GM18909 (cell line): ENCODE measurements around the gene SPNS2.

Experiments used
- ATAC-seq: cut with Tn5 transposase; IDR thresholded peaks from one replicate; pipeline ENCODE4 v1.9.1; 2021; ENCODE audit warnings: mild to moderate bottlenecking; ENCODE audit not compliant: unreplicated experiment, poor library complexity

Gene SPNS2

GRCh38 chr17:4535667-4536258 is 37.1 kb downstream of the SPNS2 start:
- no peak for ATAC-seq

GRCh38 chr17:4536259-4536741 is 37.6 kb downstream of the SPNS2 start:
- no peak for ATAC-seq

GRCh38 chr17:4536742-4537411 is 38.2 kb downstream of the SPNS2 start:
- ATAC-seq, result no peak

GRCh38 chr17:4537451-4538235 is 39.0 kb downstream of the SPNS2 start:
- ATAC-seq, result no peak

DNA sequence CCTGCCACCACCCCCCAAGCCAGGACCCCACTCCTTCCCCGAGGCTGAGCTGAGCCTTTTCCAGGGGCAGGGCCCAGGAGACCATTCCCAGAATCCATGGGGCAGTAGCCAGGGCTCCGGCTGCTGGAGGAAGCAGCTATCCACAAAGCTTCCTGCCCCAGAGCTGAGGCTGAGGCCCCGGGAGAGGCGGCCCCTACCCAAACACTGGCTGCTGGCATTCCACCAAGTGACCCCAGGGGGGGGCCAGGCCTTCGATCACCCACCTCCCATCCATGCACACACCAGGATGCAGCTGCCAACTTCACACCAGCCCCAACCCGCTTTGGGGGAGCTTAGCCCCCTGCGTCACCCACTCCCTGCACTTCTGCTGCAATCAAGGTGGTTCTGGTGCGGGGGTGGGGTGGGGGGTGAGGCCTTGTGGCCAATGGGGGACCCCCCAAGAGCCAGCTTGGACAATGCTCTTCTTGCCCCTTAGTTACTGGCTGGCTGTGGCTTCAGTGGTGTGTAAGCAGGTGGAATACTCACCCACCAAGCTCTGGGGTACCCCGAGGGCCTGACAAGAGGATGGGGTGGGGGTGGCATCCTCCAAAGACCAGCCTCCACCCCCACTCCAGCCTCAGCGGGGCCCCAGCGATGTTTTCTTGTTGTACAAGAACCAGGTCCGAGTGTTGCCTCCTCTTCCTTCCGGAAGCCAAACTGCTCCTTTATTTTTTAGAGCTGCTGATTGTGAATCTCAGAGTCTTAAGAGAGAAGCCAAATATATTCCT is 39.7 kb downstream of the SPNS2 start:
- no peak for ATAC-seq

- no peak for ATAC-seq
Measured at GRCh38 chr17:4539025-4539424, 40.3 kb downstream of the SPNS2 start.

- ATAC-seq, result no peak
Measured at GRCh38 chr17:4539576-4540223, 41.0 kb downstream of the SPNS2 start.

GRCh38 chr17:4540224-4540651 is 41.6 kb downstream of the SPNS2 start:
- ATAC-seq, result no peak

GRCh38 chr17:4540687-4541327 is 42.1 kb downstream of the SPNS2 start:
- no peak for ATAC-seq

DNA sequence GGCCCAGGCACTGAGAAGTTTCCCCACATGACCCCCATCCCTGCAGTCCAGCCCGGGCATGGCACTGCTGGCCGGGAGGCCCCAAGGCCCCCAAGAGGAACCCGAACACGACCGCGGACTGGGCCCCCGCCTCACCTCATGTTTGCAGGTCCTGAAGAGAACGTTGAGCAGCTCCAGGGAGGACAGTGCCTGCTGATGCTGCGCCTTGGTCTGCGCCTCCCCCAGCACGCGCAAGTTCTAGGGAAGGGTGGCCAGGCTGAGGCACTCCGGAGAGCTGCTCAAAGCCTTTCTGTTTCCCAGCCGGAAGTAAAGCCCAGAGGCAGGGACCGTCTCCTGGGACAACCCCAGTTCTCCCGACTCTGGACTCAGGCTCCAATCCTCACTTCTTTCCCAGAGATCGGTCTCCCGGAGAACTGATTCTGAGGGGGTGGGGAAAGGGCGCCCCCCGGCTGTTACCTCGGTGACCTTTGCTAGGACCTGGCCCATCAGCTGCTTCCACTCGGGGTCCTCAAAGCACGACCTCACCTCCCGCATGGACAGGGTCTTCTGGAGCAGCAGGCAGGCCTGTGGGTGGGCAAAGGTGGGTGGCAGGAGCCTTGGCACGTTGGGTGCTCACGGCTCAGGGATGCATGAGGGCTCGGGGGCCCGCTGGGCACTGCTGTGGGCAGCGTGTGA is 42.8 kb downstream of the SPNS2 start:
- no peak for ATAC-seq

DNA sequence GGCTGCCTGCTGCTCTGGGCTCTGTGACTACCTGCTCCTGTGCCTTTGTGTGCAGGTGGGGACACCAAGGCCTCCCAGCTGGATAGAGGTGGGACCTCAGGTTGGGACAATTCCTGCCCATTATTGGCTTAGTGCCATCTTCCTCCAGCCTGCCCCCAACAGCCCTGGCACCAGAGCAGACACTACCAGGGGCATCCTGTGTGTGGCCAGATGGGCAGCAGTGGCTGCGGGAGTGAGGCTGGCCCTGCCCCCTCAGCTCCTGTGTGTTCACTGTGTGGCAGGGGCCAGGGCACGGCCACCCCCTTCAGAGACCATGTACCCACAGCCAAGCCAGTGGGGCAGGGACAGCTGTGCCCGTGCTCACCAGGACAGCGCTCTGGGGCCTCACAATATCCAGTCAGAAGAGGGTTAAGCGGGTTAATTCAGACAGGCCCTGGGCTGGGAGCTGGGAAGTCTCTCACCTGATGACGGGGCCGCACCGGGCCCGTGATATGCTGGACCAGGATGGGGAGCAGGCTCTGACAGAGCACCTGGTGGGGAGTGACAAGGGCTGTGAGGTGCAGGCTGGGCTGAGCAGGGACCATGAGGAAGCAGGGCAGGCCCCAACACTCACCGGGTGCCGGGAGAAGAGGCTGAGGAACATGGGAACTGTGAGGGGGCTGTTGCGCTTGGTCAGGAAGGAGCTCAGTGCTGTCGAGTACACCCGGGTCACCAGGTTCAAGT is 43.5 kb downstream of the SPNS2 start:
- ATAC-seq, result no peak

DNA sequence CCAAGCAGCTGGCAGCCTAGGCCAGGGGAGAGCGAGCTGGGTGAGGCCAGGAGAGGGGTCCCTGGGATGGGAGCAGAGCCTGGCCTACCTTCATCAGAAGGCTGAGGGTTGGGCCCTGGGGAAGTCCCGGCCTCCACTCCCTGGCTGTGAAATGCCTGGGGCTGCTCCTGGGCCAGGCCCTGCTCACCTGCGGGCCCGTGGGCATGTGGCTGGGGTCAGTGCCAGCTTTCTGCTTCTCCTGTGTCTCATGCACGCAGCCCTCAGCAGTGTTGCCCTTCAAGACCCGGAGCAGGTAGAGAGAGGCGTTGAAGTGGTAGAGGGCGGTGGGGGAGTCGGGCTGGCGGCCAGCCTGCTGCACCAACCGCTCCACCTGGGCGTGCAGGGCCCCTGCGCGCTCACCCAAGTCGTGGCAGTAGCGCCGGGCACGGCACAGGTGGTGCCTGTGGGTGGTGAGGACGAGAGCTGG is 44.1 kb downstream of the SPNS2 start:
- no peak for ATAC-seq

DNA sequence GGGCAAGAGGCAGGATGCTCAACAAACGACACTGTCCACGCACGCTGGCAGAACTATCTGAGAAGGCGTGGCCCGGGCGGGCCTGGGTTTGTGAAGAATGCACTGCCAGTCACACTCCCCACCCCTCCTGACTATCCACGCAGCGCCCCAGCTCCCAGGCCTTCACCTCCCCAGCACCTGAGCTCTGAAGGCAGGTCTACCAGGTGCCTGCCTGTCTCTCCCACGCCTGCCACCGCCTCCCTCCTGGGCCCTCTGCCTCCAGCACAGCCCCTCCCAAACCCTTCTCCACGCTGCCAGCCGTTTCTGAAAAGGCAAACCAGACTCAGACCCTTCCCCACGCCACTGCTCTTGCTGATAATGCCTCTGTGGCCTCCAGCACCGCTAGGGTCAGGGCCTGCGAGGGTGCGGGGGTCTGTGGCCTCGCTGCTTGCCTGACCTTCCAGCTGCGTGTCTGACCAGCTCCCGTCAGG is 44.9 kb downstream of the SPNS2 start:
- no peak for ATAC-seq

DNA sequence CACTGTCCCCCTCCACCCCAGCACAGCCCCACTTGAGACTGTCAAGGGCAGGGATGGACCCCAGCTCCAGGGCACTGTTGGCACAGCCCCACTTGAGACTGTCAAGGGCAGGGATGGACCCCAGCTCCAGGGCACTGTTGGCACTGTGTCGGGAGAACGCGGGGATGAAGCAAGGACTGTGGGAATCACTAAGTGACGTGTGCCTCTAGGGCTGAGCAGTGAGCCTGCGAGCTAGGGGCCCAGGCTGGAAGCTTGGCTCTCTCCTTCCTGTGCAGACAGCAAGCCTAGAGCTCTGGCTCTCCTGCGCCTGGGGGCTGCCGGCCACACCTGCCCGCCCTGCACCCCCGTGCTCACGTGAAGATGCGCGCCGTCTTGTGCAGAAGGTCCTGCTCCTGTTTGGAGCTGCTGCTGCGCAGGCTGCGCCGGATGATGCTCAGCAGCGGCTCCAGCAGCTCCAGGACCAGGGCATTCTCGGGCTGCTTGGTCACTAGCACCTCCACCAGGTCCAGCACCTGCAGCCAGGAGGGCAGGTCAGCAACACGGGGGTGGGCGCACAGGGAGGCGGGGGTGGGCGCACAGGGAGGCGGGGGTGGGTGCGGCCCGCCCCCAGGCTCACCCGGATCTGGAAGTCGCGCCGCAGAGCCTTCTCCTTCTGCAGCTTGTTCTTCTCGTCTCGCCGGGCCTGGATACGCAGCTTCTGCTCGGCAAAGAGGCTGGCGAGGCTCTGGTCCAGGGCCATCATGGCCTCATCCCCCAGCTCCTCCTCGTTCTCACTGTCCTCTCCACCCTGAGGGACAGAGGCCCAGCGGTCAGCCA is 45.7 kb downstream of the SPNS2 start:
- ATAC-seq, result no peak

DNA sequence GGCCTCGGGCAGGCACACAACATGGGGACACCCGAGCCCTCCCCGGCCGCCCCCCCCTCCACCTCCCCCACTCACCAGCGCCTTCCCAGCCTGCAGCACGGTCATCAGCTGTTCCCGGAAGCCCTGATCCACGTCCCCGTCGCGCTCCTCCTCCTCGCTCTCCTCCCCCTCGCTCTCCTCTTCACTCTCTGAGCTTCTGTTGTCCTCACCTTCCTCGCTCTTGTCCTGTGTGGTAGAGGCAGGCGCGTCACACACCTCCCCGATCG is 46.2 kb downstream of the SPNS2 start:
- no peak for ATAC-seq

GRCh38 chr17:4545217-4545951 is 46.7 kb downstream of the SPNS2 start:
- no peak for ATAC-seq
